Cardiac ventricle fibroblast (primary cell): Measurements from ENCODE around the gene IL23A. TPM values are rescaled to one million over a fixed set of nuclear protein-coding genes. Genes with fewer than 3 reads are reported as not detected.

Experiments
- total RNA-seq: library from RNA; depleted of rRNA; stranded (reverse); fragments of >200 nt; gene quantifications from 2 replicates; pipeline ENCODE4 v1.2.3, GENCODE V29; 2015

The IL23A gene, protein sequence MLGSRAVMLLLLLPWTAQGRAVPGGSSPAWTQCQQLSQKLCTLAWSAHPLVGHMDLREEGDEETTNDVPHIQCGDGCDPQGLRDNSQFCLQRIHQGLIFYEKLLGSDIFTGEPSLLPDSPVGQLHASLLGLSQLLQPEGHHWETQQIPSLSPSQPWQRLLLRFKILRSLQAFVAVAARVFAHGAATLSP
- not detected in 2 replicates for total RNA-seq

DNA sequence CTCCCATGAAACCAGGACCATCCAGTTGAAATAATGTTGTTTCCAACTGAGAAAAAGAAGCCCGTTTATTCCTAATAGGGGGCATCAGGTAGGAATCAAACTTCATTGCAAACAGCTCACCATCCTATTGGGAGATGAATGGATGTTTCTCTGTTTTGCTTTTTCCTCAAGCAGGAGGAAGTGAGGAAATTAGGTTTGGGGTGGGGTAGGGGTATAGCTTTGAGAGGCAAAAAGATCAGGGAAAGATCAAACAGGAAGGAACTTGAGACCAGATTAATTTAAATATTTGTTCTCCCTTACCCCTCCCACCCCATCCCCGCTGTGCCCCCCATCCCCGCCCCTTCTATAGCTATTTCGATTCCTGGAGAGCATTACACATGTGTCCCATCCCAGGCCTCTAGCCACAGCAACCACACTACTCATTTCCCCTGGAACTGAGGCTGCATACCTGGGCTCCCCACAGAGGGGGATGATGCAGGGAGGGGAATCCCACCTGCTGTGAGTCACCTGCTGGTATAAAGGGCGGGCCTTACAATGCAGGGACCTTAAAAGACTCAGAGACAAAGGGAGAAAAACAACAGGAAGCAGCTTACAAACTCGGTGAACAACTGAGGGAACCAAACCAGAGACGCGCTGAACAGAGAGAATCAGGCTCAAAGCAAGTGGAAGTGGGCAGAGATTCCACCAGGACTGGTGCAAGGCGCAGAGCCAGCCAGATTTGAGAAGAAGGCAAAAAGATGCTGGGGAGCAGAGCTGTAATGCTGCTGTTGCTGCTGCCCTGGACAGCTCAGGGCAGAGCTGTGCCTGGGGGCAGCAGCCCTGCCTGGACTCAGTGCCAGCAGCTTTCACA is at the start of gene IL23A:
Gene IL23A (plus strand): TSS at position 577 of the 850 bp plus-strand sequence. CDS start 161 bp downstream, at position 738.

DNA sequence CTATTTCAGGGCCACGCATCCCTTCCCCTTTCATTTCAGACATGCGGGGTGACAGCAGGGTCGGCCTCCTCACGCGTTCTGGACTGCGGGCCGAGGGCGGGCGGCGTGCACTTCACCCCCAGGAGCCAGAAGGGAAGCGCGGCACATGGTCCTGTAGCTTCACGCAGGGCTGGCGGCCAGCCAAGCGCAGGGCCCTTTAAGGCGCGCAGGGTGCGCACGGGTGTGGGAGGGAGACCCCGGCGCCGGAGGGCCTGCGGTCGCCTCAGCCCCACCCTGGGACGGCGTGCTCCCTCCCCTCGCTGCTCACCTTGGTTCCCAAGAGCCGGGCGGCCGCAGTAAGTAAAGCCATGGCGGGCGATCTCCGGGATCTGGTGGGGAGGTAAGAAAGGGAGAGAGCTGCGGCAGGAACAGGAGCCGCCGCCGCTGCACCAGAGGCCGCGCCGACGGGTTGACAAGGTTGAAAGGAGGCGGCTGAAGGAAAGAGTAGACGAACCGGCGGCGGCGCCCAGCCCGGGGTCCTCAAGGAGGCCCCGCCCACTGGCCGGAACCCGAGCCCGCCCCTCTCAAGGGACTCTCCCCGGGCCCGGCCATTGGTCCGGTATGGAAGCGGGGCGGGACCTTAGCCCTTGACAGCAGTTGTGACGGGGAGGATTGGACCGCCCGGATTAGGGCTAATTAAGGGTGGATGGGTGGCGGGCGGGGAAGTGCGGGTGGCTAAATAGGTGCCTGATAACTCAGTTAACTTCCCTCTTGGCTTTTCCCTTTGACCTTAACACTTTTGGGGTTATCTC is 38.6 kb upstream of the IL23A start, which contains the start of gene CS:
Gene CS (minus strand): TSS at position 478 of the 791 bp plus-strand sequence. CDS start 129 bp downstream, at position 349.

DNA sequence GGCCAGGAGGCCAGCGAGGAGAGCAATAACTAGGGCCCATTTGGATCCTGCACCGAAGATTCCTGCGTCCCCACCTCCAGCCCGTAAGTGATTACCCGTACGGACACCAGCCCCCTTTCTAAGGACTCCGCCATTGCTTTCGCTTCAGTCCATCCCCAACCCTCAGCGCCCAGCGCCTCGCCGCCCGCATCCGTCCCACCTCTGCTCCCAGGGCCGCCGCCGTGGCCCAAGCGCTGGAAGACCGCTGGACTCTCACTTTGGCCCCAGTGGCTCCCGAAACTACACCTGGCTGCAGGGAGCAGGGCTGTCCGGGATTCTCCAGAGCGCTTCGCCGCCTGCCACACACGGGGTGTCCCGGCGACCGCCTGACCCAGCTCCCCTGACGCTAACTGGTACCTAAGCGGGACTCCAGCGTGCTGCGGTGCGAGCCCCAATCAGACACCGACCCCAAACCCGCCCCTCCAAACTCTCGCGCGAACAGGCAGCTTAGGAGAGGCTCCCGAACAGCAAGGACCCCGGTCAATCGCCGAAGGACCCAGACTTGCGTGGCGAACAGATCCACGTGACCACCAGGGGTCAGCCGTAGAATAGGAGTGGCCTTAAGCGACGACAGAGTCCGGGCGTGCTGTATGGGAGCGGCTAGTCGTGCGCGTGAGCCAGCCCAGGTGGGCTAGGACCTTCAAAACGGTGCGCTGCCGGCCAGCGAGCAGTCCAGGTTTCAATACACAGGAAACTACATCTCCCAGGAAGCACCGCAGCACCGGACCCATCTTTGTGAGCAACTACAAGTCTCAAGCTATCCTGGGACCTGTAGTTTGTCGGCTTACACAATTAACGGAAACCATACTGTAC is 22.8 kb upstream of the IL23A start, which contains the start of gene CNPY2:
Gene CNPY2 (minus strand): TSS at position 367 of the 852 bp plus-strand sequence. CDS start 771 bp downstream, outside the sequence.

DNA sequence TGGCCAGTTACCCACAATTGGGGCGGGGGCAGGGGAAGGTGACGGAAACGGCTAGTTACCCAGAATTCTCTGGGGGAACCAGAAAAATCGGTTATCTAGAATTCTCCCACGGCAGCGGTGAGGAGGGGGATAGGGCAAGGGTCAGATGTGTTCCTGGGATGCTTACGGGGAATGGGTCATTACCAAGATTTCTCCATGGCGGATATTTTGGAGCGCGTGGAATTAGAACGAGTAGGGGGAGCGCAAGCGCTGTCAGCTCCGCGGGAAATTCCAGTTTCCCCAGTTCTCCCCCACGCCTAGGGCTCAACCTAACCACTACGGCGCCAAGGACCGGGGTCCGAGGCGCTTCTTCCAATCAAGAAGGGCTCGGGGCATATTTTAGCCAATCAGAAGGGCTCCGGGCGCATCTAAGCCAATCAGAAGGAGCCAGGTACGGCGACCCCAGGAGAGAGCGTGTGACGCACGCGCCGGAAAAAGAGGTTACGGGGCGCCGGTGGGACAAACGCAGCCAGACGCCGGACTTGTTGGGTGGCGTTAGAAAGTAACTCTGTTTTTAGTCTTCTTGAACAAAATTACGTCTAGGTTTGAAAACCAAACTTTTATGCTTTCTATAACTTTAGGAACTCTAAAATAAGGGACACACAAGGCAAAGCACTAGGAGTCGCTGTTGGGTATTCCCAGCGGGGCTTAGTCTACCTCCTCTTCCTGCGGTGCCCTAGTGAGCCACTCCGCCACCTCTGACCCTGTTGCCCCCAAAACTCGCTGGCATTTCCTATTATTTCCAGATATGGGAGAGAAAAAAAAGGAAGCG is 4.8 kb upstream of the IL23A start, which contains the start of gene PAN2:
Gene PAN2 (minus strand): TSS at position 322 of the 811 bp plus-strand sequence. CDS start 906 bp downstream, outside the sequence.

DNA sequence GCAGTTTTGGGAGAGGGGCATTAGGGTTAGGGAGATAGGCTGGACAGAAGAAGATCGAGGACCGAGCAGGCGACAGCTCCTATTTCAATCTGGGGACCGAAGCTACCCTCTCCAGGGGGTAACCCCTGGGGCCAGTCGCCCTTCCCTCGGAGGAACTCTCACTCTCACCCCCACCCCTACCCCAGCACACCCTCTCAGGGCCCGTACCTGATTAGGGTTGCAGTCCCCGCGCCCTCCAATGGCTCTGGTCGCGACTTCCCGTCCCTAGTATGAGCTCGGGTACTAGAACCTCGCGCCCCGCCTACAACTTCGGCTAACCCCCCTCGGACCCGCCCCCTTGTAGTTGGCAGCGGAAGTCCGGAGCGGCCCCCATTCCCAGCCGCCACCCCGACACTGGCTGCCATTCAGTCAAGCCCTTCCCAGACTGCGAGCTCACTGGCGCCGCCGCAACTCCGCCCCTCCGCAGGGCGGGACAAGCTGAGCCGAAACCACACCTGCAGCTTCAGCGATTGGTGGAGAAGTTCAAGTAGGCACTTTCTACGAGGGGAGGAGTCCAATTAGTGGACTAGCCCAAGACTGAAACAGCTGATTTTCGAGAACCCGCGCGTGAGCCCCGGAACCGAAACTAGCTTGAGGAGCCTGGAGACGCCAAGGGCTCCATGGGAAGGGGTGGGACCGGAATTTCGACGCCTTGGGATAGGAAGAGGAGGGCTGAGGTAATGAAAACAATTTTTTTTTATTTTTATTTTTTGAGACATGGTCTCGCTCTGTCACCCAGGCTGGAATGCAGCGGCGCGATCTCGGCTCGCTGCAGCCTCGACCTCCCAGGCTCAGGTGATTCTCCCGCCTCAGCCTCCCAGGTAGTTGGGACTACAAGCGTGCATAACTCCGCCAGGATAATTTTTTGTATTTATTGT is 21.4 kb downstream of the IL23A start, which contains the start of gene STAT2:
Gene STAT2 (minus strand): TSS at position 257 of the 917 bp plus-strand sequence. CDS start 3,536 bp downstream, outside the sequence.

DNA sequence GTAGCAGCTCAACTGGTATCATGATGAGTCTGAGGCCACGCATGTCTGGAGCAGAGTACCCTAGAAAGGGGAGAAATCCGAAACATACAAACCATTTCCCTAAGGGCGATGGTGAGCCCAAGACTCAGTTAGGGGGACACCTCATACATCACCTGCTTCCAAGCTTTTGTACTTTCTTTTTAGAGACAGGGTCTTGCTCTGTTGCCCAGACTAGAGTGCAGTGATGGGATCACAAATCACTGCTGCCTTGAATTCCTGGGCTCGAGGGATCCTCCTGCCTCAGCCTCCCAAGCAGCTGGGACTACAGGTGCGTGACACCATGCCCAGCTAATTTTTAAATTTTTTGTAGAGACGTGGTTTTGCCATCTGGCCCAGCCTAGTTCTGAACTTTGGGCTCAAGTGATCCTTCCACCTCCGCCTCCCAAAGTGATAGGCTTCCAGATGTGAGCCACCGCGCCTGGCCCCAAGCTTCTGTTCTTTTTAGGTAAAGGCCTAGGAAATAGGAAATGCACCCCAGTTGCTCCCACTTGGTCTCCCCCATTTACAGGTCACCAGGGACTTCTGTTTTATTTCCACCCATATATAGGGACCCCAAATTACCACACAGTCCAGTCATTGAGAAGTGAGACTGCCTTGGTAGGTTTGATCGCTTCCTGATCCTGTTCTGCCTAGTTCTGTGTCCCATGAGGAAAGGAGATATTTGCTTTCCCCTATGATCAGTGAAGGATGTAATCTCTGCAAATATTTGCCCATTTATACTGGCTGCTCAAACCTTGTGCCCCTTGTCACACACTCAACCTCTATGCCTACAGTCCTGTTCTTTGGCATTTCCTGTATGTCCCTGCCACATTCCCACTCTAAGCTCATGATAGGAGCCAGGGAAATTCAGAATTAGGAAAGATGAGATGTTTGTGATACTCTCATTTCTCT is 23.7 kb downstream of the IL23A start, which contains the start of gene APOF:
Gene APOF (minus strand): TSS at position 728 of the 930 bp plus-strand sequence. CDS start 112 bp downstream, at position 616.

Other genes starting within 250 kb of the IL23A start
- gene PA2G4, start 234.3 kb upstream of the IL23A start, total RNA-seq, result 72.1 and 74.9 TPM in 2 replicates
- gene RPL41, start 222.3 kb upstream of the IL23A start, total RNA-seq, result 2,429 and 4,110 TPM in 2 replicates
- gene ZC3H10, start 220.6 kb upstream of the IL23A start, total RNA-seq, result 3.8 and 4.0 TPM in 2 replicates
- gene ESYT1, start 210.6 kb upstream of the IL23A start, total RNA-seq, result 112 and 122 TPM in 2 replicates
- gene MYL6B, start 186.3 kb upstream of the IL23A start, total RNA-seq, result 52.9 and 103 TPM in 2 replicates
- 1,038 TPM in 2 replicates for gene MYL6, start 180.5 kb upstream of the IL23A start, total RNA-seq
- gene SMARCC2, start 149.4 kb upstream of the IL23A start, total RNA-seq, result 51.1 and 58.5 TPM in 2 replicates
- gene RNF41, start 117.0 kb upstream of the IL23A start, total RNA-seq, result 45.1 and 58.2 TPM in 2 replicates
- gene NABP2, start 114.5 kb upstream of the IL23A start, total RNA-seq, result 20.4 and 24.1 TPM in 2 replicates
- not detected in 2 replicates for gene SLC39A5, start 108.8 kb upstream of the IL23A start, total RNA-seq
- 15.5 and 20.8 TPM in 2 replicates for gene ANKRD52, start 80.5 kb upstream of the IL23A start, total RNA-seq
- 7.2 and 7.4 TPM in 2 replicates for gene COQ10A, start 71.9 kb upstream of the IL23A start, total RNA-seq
- gene CS, start 38.6 kb upstream of the IL23A start, total RNA-seq, result 74.3 and 82.7 TPM in 2 replicates
- gene CNPY2, start 22.9 kb upstream of the IL23A start, total RNA-seq, result 85.4 and 89.3 TPM in 2 replicates
- 15.5 and 15.9 TPM in 2 replicates for gene PAN2, start 4.9 kb upstream of the IL23A start, total RNA-seq
- 139 and 194 TPM in 2 replicates for gene STAT2, start 21.2 kb downstream of the IL23A start, total RNA-seq
- gene APOF, start 24.0 kb downstream of the IL23A start, total RNA-seq, result not detected in 2 replicates
- 3.6 and 3.9 TPM in 2 replicates for gene TIMELESS, start 110.5 kb downstream of the IL23A start, total RNA-seq
- not detected in 2 replicates for gene MIP, start 115.8 kb downstream of the IL23A start, total RNA-seq
- gene SPRYD4, start 129.7 kb downstream of the IL23A start, total RNA-seq, result 0.98 and 1.2 TPM in 2 replicates
- gene GLS2, start 149.3 kb downstream of the IL23A start, total RNA-seq, result not detected in 2 replicates
- gene RBMS2, start 182.9 kb downstream of the IL23A start, total RNA-seq, result 14.8 and 20.3 TPM in 2 replicates